Epithelial cell of esophagus (primary cell): ENCODE data around the gene KIAA1614.

Source experiments
- DNase-seq: peaks from one replicate; pipeline ENCODE4 v3.0.0; 2010; ENCODE audit warnings: low read depth
- H3K4me3 ChIP-seq: 2 replicates; pipeline ENCODE4 v1.5.1; 2011; ENCODE audit warnings: mild to moderate bottlenecking, low read length, control low read depth
- TF ChIP-seq, protein P1 (sequence below): IDR thresholded peaks from 2 replicates; pipeline ENCODE4 v1.5.1; 2011; ENCODE audit warnings: low read depth, mild to moderate bottlenecking, low read length, control low read depth, inconsistent platforms; ENCODE audit not compliant: insufficient read depth; ENCODE audit errors: missing control alignments

KIAA1614 gene

DNA sequence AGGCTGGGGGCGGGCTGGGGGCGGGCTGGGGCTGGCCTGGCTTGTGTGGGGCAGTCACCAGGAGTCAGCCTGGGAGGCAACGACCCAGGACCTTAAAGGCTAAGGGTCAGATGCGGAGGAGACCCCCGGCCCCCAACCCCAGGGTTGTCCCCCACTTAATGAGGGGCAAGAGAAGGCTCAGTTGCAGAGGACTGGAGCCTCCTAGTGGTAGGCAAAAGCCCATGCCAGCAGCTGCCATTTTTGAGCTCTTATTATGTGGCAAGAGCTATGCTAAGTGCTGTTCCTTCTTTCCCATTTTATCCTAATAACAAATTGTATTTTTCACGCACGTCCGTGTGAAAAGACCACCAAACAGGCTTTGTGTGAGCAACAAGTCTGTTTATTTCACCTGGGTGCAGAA lies 8.0 kb downstream of the KIAA1614 start:
- H3K4me3 ChIP-seq: no peak overlapping the region
- DNase-seq: no peak
- TF ChIP-seq, protein P1, sequence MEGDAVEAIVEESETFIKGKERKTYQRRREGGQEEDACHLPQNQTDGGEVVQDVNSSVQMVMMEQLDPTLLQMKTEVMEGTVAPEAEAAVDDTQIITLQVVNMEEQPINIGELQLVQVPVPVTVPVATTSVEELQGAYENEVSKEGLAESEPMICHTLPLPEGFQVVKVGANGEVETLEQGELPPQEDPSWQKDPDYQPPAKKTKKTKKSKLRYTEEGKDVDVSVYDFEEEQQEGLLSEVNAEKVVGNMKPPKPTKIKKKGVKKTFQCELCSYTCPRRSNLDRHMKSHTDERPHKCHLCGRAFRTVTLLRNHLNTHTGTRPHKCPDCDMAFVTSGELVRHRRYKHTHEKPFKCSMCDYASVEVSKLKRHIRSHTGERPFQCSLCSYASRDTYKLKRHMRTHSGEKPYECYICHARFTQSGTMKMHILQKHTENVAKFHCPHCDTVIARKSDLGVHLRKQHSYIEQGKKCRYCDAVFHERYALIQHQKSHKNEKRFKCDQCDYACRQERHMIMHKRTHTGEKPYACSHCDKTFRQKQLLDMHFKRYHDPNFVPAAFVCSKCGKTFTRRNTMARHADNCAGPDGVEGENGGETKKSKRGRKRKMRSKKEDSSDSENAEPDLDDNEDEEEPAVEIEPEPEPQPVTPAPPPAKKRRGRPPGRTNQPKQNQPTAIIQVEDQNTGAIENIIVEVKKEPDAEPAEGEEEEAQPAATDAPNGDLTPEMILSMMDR: no peak

DNA sequence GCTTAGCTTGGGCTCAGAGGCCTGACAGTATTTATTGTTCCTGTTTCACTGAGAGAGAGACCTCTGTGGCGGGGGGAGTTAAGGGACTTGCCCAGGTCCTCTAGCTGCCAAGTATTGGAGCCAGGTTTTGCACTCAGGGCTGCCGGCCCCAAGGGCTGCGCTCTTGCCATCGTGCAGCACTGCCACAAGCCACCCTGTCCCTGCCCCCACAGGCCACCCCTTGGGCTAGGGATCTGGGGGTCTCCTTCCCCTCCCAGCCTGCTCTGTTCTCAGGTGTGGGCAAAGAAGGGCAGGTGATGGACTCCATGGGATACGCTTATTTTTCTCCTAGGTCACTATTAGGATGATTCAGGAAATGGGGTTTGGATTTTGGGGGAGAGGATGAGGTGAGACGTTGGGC lies 8.7 kb downstream of the KIAA1614 start:
- TF ChIP-seq, protein P1: no peak
- no peak for DNase-seq

GRCh38 chr1:180921891-180922630 lies 9.4 kb downstream of the KIAA1614 start:
- no peak overlapping the region for H3K4me3 ChIP-seq
- DNase-seq: no peak
- TF ChIP-seq, protein P1: no peak

More for the DNA sequence above, 8.7 kb downstream of the KIAA1614 start:
- no peak overlapping the region for H3K4me3 ChIP-seq

DNA sequence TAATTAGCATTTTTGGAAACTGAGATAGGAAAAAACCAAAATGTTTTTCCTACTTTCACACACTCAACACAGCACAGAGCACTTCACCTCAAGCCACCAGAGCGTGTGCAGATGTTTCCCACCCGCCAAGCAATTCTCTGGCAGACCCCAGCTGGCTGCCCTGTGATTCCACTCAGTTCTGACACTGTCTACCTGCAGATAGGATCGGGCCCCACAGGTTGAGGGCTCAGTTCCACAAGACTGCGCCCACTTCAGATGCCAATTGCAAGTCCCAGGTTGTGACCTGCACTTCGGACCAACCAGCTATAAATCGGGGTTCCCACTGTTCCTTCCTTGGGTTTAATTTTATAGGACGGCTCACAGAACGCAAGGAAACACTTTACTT lies 9.9 kb downstream of the KIAA1614 start:
- TF ChIP-seq, protein P1: no peak
- no peak for DNase-seq
- no peak overlapping the region for H3K4me3 ChIP-seq

DNA sequence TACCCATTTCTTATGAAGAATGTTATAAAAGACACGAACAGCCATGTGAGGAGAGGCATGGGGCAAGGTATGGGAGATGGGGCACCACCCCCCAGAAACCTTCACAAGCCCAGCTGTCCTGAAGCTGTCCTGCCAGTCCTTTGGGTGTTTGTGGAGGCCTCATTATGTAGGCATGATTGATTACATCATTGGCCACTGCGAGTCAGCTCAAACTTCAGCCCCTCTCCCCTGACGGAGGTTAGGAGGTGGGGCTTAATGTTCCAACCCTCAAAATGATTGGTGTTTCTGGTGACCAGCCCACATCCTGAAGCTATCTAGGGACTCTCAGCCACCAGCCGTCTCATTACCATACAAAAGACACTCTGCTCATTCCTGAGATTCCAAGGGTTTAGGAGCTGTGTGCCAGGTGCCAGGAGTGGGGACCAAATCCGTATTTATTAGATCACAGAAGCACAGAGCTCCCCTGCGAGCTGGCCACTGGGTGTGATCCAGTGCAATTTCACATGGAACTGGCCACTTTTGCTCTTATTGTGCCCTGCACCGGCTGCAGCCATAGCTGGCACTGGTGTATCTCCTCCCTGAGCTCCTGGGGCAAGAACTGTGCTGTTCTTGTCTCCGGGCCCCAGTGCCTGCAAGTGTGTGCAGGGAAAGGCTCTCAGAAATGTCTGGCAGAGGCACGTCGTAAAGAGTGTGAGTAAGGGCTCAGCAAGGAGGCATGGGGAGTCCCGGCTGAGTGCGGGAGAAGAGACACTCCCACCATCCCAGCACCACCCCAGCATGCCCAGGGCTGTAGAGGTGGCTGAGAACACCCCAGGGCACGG lies 10.5 kb downstream of the KIAA1614 start:
- TF ChIP-seq, protein P1: no peak
- H3K4me3 ChIP-seq: no peak overlapping the region
- DNase-seq: peak; percentile 50

GRCh38 chr1:180923887-180924286 lies 11.2 kb downstream of the KIAA1614 start:
- no peak for DNase-seq
- H3K4me3 ChIP-seq: no peak overlapping the region
- TF ChIP-seq, protein P1: no peak
